Measurements from ENCODE around the gene MUC15. TPM values are rescaled to one million over a fixed set of nuclear protein-coding genes. Genes with fewer than 3 reads are reported as not detected.

The MUC15 gene
- total and polyA plus RNA-seq, 9 donors: 0.25 to 4.5 (median 0.53) TPM; not detected in 5

GRCh38 chr11:26558190-26558589, 13.9 kb downstream of the MUC15 start:
- TF ChIP-seq EP300 (IDR thresholded peaks at IDR 0.05): no peak
- no peak for TF ChIP-seq POLR2A (IDR thresholded peaks at IDR 0.05)
- TF ChIP-seq, protein P1, sequence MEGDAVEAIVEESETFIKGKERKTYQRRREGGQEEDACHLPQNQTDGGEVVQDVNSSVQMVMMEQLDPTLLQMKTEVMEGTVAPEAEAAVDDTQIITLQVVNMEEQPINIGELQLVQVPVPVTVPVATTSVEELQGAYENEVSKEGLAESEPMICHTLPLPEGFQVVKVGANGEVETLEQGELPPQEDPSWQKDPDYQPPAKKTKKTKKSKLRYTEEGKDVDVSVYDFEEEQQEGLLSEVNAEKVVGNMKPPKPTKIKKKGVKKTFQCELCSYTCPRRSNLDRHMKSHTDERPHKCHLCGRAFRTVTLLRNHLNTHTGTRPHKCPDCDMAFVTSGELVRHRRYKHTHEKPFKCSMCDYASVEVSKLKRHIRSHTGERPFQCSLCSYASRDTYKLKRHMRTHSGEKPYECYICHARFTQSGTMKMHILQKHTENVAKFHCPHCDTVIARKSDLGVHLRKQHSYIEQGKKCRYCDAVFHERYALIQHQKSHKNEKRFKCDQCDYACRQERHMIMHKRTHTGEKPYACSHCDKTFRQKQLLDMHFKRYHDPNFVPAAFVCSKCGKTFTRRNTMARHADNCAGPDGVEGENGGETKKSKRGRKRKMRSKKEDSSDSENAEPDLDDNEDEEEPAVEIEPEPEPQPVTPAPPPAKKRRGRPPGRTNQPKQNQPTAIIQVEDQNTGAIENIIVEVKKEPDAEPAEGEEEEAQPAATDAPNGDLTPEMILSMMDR (IDR thresholded peaks at IDR 0.05): no peak
- intact Hi-C loops (cut with DNase I): no loop called here

GRCh38 chr11:26557666-26558065, 14.4 kb downstream of the MUC15 start:
- Histone ChIP-seq H3K4me1 (ENCODE audit: insufficient read depth) (no peaks in the 10 kb centered on the region), H3K27ac (no peak overlapping the region), H3K27me3 (no peaks in the 10 kb centered on the region), H3K36me3 (no peaks in the 10 kb centered on the region), H3K4me3 (no peak overlapping the region), H3K9me3 (no peaks in the 10 kb centered on the region)
- TF ChIP-seq, protein P1 (IDR thresholded peaks at IDR 0.05): no peak
- WGBS, 3 donors: 46 to 53% (median 47%) methylated on average over 3 of the region's 3 CpGs
- DNase-seq: no peak
- intact Hi-C loops (cut with DNase I): no loop called here

More at GRCh38 chr11:26558190-26558589, 13.9 kb downstream of the MUC15 start:
- Histone ChIP-seq H3K4me3 (no peak overlapping the region), H3K36me3 (no peaks in the 10 kb centered on the region), H3K27ac (no peak overlapping the region), H3K4me1 (ENCODE audit: insufficient read depth) (no peaks in the 10 kb centered on the region), H3K9me3 (no peaks in the 10 kb centered on the region), H3K27me3 (no peaks in the 10 kb centered on the region)
- 67 to 76% (median 75%) methylated on average over 4 of the region's 4 CpGs for WGBS, 3 donors
- no peak for DNase-seq

GRCh38 chr11:26556582-26556981, 15.5 kb downstream of the MUC15 start:
- Histone ChIP-seq H3K4me1 (ENCODE audit: insufficient read depth) (no peaks in the 10 kb centered on the region), H3K36me3 (no peaks in the 10 kb centered on the region), H3K27ac (no peak overlapping the region), H3K9me3 (no peaks in the 10 kb centered on the region), H3K4me3 (no peak overlapping the region), H3K27me3 (no peaks in the 10 kb centered on the region)
- DNase-seq: no peak
- intact Hi-C loops (cut with DNase I): no loop called here
- WGBS, 3 donors: 65 to 78% (median 68%) methylated on average over 1 of the region's 1 CpG
- TF ChIP-seq, protein P1 (IDR thresholded peaks at IDR 0.05): no peak
- TF ChIP-seq EP300 (IDR thresholded peaks at IDR 0.05) (no peak), POLR2A (IDR thresholded peaks at IDR 0.05) (no peak)

DNA sequence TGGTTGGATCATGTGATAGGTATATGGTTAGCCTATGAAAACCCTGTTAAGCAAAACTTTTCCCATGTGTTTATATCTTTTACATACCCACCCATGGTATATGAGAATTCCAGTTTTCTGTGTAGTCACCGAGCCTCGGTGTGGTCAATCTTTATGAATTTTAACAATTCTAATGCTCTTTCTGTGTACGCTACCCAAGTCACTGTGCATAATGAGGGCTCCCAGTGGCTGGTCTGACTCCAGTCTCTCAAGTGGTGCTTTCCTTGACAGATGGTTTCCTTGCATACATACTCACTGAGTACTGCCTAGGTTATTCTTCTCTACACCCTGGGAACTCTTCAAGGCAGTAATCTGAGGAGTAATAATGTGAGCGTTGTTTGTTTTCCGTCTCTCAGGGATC, 17.6 kb downstream of the MUC15 start:
- DNase-seq: no peak
- Histone ChIP-seq H3K4me1 (ENCODE audit: insufficient read depth) (no peaks in the 10 kb centered on the region), H3K4me3 (no peak overlapping the region), H3K27ac (no peak overlapping the region), H3K36me3 (no peaks in the 10 kb centered on the region), H3K27me3 (no peaks in the 10 kb centered on the region), H3K9me3 (no peaks in the 10 kb centered on the region)
- 72 to 81% (median 73%) methylated on average over 5 of the region's 5 CpGs for WGBS, 3 donors
- intact Hi-C loops (cut with DNase I): no loop called here
- TF ChIP-seq POLR2A (IDR thresholded peaks at IDR 0.05) (no peak), EP300 (IDR thresholded peaks at IDR 0.05) (no peak)
- TF ChIP-seq, protein P1 (IDR thresholded peaks at IDR 0.05): no peak

DNA sequence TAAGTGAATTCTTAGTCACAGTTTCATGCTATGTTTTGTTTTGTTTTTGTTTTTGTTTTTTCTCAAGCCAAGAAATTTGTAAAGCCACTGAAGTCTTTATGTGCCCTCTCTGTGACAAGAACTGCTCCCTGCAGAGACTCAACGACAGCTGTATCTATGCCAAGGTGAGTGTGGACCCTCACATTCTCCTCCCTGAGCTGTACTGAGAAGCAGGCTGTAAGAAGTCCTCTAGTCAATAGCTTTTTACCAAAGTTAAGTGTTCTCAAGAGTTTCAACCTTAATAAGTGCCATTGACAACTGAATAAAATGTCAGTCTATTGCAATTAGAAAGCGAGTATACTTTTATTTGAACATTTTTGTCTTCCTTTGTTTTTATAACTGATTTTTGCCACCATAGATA, 18.9 kb downstream of the MUC15 start:
- H3K27me3 ChIP-seq: no peaks in the 10 kb centered on the region
- DNase-seq: no peak
- H3K4me3 ChIP-seq: no peak overlapping the region
- WGBS, 3 donors: 56 to 65% (median 58%) methylated on average over 2 of the region's 2 CpGs
- no peak overlapping the region for H3K27ac ChIP-seq
- intact Hi-C loops (cut with DNase I): no loop called here
- H3K4me1 ChIP-seq (ENCODE audit: insufficient read depth): no peaks in the 10 kb centered on the region
- no peaks in the 10 kb centered on the region for H3K9me3 ChIP-seq
- TF ChIP-seq, protein P1 (IDR thresholded peaks at IDR 0.05): no peak
- no peak for TF ChIP-seq POLR2A (IDR thresholded peaks at IDR 0.05)
- TF ChIP-seq EP300 (IDR thresholded peaks at IDR 0.05): no peak
- H3K36me3 ChIP-seq: no peaks in the 10 kb centered on the region

Data from ovary (tissue), 9 donors.